MM.1S (cell line): ENCODE measurements around the gene COL11A2.

Source experiments
- DNase-seq: peaks from one replicate; pipeline ENCODE4 v3.0.0-alpha.2; 2015
- H2AFZ ChIP-seq: fragments of 300-600 bp; sonication (generic); 2 replicates; pipeline ENCODE4 v1.6.0; 2016; ENCODE audit warnings: antibody characterized with exemption, low read length
- H3F3A ChIP-seq: fragments of 300-600 bp; sonication (generic); 2 replicates; pipeline ENCODE4 v1.6.1; 2016; ENCODE audit warnings: mild to moderate bottlenecking, antibody characterized with exemption, low read length, moderate library complexity, mixed read lengths; ENCODE audit not compliant: insufficient read depth
- H3K27ac ChIP-seq: fragments of 300-600 bp; sonication (generic); 2 replicates; pipeline ENCODE4 v1.5.1; 2016; ENCODE audit warnings: mild to moderate bottlenecking, low read length
- H3K27me3 ChIP-seq: fragments of 300-600 bp; sonication (generic); replicated peaks from 2 replicates; pipeline ENCODE4 v1.6.0; 2016; ENCODE audit warnings: low read length; ENCODE audit not compliant: insufficient read depth
- H3K36me3 ChIP-seq: fragments of 300-600 bp; sonication (generic); replicated peaks from 2 replicates; pipeline ENCODE4 v1.6.1; 2016; ENCODE audit warnings: mild to moderate bottlenecking, low read length, mixed read lengths; ENCODE audit not compliant: insufficient read depth
- H3K4me1 ChIP-seq: fragments of 300-600 bp; sonication (generic); 2 replicates; pipeline ENCODE4 v1.6.1; 2016; ENCODE audit warnings: low read length, mixed read lengths
- H3K4me2 ChIP-seq: fragments of 300-600 bp; sonication (generic); 2 replicates; pipeline ENCODE4 v1.6.0; 2016; ENCODE audit warnings: low read depth, low read length
- H3K4me3 ChIP-seq: fragments of 300-600 bp; sonication (generic); 2 replicates; pipeline ENCODE4 v1.5.1; 2016; ENCODE audit warnings: low read length, mixed read lengths
- H3K79me2 ChIP-seq: fragments of 300-600 bp; sonication (generic); 2 replicates; pipeline ENCODE4 v1.6.1; 2016; ENCODE audit warnings: mixed run types, low read length, mixed read lengths
- H3K9ac ChIP-seq: fragments of 300-600 bp; sonication (generic); 2 replicates; pipeline ENCODE4 v1.6.1; 2016; ENCODE audit warnings: low read length, mixed read lengths
- H3K9me2 ChIP-seq: fragments of 300-600 bp; sonication (generic); replicated peaks from 2 replicates; pipeline ENCODE4 v1.6.1; 2016; ENCODE audit warnings: mild to moderate bottlenecking, low read length, mixed read lengths; ENCODE audit not compliant: insufficient read depth
- H3K9me3 ChIP-seq: fragments of 300-600 bp; sonication (generic); replicated peaks from 2 replicates; pipeline ENCODE4 v1.6.1; 2016; ENCODE audit warnings: mild to moderate bottlenecking, low read length, mixed read lengths; ENCODE audit not compliant: insufficient read depth
- H4K20me1 ChIP-seq: fragments of 300-600 bp; sonication (generic); 2 replicates; pipeline ENCODE4 v1.6.1; 2016; ENCODE audit warnings: mild to moderate bottlenecking, low read length, moderate library complexity, mixed read lengths; ENCODE audit not compliant: insufficient read depth
- CTCF ChIP-seq: fragments of 300-600 bp; sonication (generic); IDR thresholded peaks from 2 replicates; pipeline ENCODE4 v1.5.1; 2016; ENCODE audit warnings: antibody characterized with exemption, low read length, mixed read lengths
- EZH2 ChIP-seq: fragments of 300-600 bp; sonication (generic); optimal IDR thresholded peaks from 2 replicates; pipeline ENCODE3; 2017; ENCODE audit warnings: low read depth, mild to moderate bottlenecking, antibody characterized with exemption, low read length, mixed read lengths
- EZH2phosphoT487 ChIP-seq: fragments of 300-600 bp; sonication (generic); IDR thresholded peaks from 2 replicates; pipeline ENCODE4 v1.6.1; 2018; ENCODE audit warnings: antibody characterized with exemption, low read length

The COL11A2 gene

GRCh38 chr6:33120001-33120400 lies 72.3 kb downstream of the COL11A2 start:
- TF ChIP-seq EZH2phosphoT487, result no peak
- Histone ChIP-seq H3F3A (no peaks in the 10 kb centered on the region), H3K9me2 (no peaks in the 10 kb centered on the region), H4K20me1 (no peaks in the 10 kb centered on the region), H3K27me3 (peaks cover 49% of the 10 kb centered on the region), H3K9ac (no peak overlapping the region), H3K27ac (no peak overlapping the region), H3K4me3 (no peak overlapping the region), H3K4me2 (no peak overlapping the region), H3K79me2 (no peaks in the 10 kb centered on the region), H3K9me3 (no peaks in the 10 kb centered on the region), H3K36me3 (no peaks in the 10 kb centered on the region), H3K4me1 (peaks cover 4% of the 10 kb centered on the region; the same call in 1 of the 2 replicates), H2AFZ (no peak overlapping the region)
- no peak for DNase-seq

GRCh38 chr6:33118525-33119123 lies 73.6 kb downstream of the COL11A2 start:
- 0 out of 2 replicates have a peak, but pooled peaks cover 4% of the 10 kb centered on the region for H3K4me1 ChIP-seq
- H3K4me2 ChIP-seq, result no peak overlapping the region
- peak; percentile 68 for TF ChIP-seq CTCF
- no peak for TF ChIP-seq EZH2phosphoT487
- DNase-seq, result peak; percentile 68
- no peak overlapping the region for H3K27ac ChIP-seq
- H3K9ac ChIP-seq, result no peak overlapping the region
- no peak overlapping the region for H3K4me3 ChIP-seq
- H3K9me2 ChIP-seq, result no peaks in the 10 kb centered on the region
- no peaks in the 10 kb centered on the region for H3F3A ChIP-seq
- no peaks in the 10 kb centered on the region for H3K9me3 ChIP-seq
- H3K36me3 ChIP-seq, result no peaks in the 10 kb centered on the region
- peaks cover 51% of the 10 kb centered on the region for H3K27me3 ChIP-seq
- H2AFZ ChIP-seq, result no peak overlapping the region
- H3K79me2 ChIP-seq, result no peaks in the 10 kb centered on the region
- H4K20me1 ChIP-seq, result no peaks in the 10 kb centered on the region

- Histone ChIP-seq H3K36me3 (no peaks in the 10 kb centered on the region), H3K9me2 (no peaks in the 10 kb centered on the region), H3K79me2 (no peaks in the 10 kb centered on the region), H3K27me3 (peaks cover 47% of the 10 kb centered on the region), H3F3A (no peaks in the 10 kb centered on the region), H3K9ac (no peak overlapping the region), H3K4me2 (no peak overlapping the region), H4K20me1 (no peaks in the 10 kb centered on the region), H2AFZ (no peak overlapping the region), H3K27ac (no peak overlapping the region), H3K4me1 (no peaks in the 10 kb centered on the region), H3K9me3 (no peaks in the 10 kb centered on the region), H3K4me3 (no peak overlapping the region)
- DNase-seq, result no peak
- TF ChIP-seq EZH2phosphoT487 (no peak), EZH2 (no peak), CTCF (no peak)
These were observed 74.4 kb downstream of the COL11A2 start for GRCh38 chr6:33117811-33118277.
